Activated CD4-positive, alpha-beta memory T cell treated with anti-CD3 and anti-CD28 coated beads, Interleukin-2, amount 10 ng/mL, durations not matched to agents 7 days and 5 days (primary cell): ENCODE measurements around the gene ISOC2. TPM values are rescaled to one million over a fixed set of nuclear protein-coding genes. Genes with fewer than 3 reads are reported as not detected.

Experiments
- CTCF ChIA-PET: fragments of 350-600 bp; sonication (Branson Sonifier 250); formaldehyde crosslinking; loops from one replicate; lab custom pipeline; 2021; ENCODE audit warnings: antibody characterized with exemption, inconsistent platforms; lab: Charles Lee
- POLR2A ChIA-PET: fragments of 350-600 bp; sonication (Branson Sonifier 250); formaldehyde crosslinking; loops from one replicate; lab custom pipeline; 2021; ENCODE audit warnings: antibody characterized with exemption; lab: Charles Lee
- DNase-seq: peaks from one replicate; pipeline ENCODE4 v3.0.0-alpha.2; 2020
- H3K27ac Mint-ChIP-seq: one replicate; pipeline ENCODE4 v1.8.0; 2021; ENCODE audit warnings: mild to moderate bottlenecking, mixed read lengths
- H3K27me3 Mint-ChIP-seq: one replicate; pipeline ENCODE4 v1.8.0; 2021; ENCODE audit warnings: mixed read lengths
- H3K36me3 Mint-ChIP-seq: one replicate; pipeline ENCODE4 v1.8.0; 2021; ENCODE audit warnings: low read depth, mixed read lengths
- H3K4me1 Mint-ChIP-seq: one replicate; pipeline ENCODE4 v1.8.0; 2021; ENCODE audit warnings: mixed read lengths
- H3K4me3 Mint-ChIP-seq: one replicate; pipeline ENCODE4 v1.8.0; 2021; ENCODE audit warnings: mild to moderate bottlenecking, mixed read lengths
- H3K9me3 Mint-ChIP-seq: one replicate; pipeline ENCODE4 v1.8.0; 2021; ENCODE audit warnings: mixed read lengths
- total RNA-seq, 2 experiments: library from RNA; stranded (reverse); gene quantifications; one replicate each; pipeline ENCODE4 v1.2.3, GENCODE V29; 2021

ISOC2 gene
- total RNA-seq, 2 experiments from 2014 or later: 14.5 to 16.7 TPM

DNA sequence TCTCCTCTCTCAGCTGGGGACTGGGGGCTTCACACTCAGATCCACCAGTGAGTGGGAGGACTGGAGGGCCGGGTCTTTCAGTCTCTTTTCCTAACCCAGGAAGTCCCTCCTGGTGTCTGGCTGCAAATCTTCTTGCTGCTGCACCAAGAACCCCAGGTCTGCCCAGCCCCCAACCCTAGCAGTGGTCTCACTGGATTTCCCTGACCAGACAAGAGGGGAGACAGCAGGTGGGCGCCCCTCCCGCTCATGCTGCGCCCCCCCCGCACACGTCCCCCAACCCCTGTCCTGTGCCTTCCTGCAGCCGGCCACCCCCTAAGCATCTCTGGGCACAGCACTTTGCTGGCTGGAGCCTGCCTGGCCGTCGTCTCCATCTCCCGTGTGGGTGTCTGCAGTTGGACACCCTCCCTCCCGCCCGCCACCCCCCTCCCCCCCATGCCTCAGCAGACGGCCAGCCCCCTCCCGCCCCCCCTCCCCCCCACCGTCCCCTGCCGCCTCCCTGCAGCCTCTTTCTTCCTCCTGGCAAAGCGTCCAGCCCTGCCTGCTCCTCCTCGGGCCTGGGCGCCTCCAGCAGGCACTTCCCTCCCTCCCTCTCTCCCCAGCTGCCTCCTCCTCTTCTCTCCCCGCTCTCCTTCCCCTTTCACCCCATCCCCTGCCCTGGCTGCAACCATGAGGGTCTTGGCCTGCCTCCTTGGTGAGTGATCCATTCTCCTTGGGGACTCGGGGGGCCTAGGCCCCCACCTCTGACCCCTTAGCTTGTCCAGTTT lies 26.7 kb upstream of the ISOC2 start, which contains the start of gene SSC5D:
Gene SSC5D (plus strand): TSS at position 513 of the 764 bp plus-strand sequence. CDS start 154 bp downstream, at position 667.
- ChIA-PET POLR2A (interaction anchor here (1.3 to 2.3 kb wide), 3 partner anchors 16 to 370 kb away, joined by 3 to 6 read pairs (median 4); partner anchors contain the start of genes ISOC2 and PPP1R12C), CTCF (interaction anchor here (2.1 kb wide), 1 partner anchor 16 kb away, joined by 8 read pairs; no protein-coding TSS in a partner anchor)
- Mint-ChIP-seq H3K4me3 (no peak within 1 kb of the TSS), H3K36me3 (peaks cover 3% of the 10 kb centered on the region), H3K27ac (no peak within 1 kb of the TSS), H3K9me3 (no peaks in the 10 kb centered on the region), H3K4me1 (peaks cover 12% of the 10 kb centered on the region), H3K27me3 (peaks cover 2% of the 10 kb centered on the region)
- no peak for DNase-seq

DNA sequence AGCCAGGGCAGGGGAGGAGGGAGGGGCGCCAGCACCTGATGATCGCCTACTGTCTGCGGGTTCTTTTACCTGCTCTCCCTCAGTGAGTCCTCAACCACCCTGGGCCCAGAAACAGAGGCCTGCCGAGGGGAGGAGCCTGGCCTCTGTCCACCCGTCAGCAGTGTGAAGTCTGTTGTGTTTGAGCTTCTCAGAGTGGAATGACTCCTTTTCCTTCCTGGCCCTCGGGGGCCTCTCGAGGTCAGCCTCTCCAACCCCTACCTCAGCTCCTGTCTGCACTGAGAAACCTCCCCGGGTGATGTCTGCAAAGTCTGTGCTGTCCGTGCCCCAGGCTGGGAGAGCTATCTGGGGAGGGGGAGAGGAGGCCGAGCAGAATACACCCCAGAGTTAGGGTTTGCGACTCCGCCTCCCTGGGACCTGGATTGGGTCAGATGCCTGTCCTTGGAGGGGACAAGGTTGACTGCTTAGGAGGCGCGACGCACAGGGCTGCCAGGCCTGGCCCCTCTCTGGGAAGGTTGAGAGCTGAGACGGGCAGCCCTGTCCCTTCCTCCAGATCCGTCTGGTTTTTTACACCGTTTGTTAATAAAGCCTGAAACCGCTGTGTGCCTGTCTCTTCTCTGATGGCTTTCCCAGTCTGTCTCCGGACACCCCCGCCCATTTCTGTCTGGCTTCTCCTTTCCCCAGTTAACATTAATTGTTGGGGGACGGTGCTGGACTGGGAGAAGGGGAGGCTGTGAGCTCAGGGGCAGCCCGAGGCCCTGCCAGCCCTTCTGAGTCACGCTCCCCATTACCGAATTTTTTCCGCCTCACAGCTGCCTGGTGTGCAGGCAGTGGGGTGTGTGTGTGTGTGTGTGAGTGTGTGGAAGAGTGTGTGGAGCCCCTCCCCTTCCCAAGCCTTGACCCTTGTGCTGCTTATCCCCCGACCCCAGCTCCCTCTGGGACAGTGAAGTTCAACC lies 25.8 kb upstream of the ISOC2 start:
- ChIA-PET POLR2A (interaction anchor here (1.0 to 2.8 kb wide), 5 partner anchors 11 to 369 kb away, joined by 3 to 24 read pairs (median 4); partner anchors contain the start of genes ISOC2, PPP1R12C and ZNF628), CTCF (interaction anchor here (0.9 to 2.1 kb wide), 3 partner anchors 11 to 20 kb away, joined by 4 to 8 read pairs (median 4); partner anchors contain the start of gene ZNF628)
- Mint-ChIP-seq H3K9me3 (no peaks in the 10 kb centered on the region), H3K4me3 (no peak overlapping the region), H3K36me3 (peaks cover 3% of the 10 kb centered on the region), H3K27me3 (no peaks in the 10 kb centered on the region), H3K4me1 (peaks cover 12% of the 10 kb centered on the region), H3K27ac (no peak overlapping the region)
- DNase-seq: peak; percentile 36

GRCh38 chr19:55486043-55486970 lies 24.9 kb upstream of the ISOC2 start:
- Mint-ChIP-seq H3K9me3 (no peaks in the 10 kb centered on the region), H3K36me3 (peaks cover 3% of the 10 kb centered on the region), H3K27ac (no peak overlapping the region), H3K4me3 (peak overlapping the region; percentile 54), H3K4me1 (peaks cover 12% of the 10 kb centered on the region), H3K27me3 (no peaks in the 10 kb centered on the region)
- POLR2A ChIA-PET: interaction anchor here (1.0 to 2.8 kb wide), 6 partner anchors 10 to 147 kb away, joined by 3 to 24 read pairs (median 5); partner anchors contain the start of genes ISOC2, KMT5C, ZNF628 and ZNF865
- no peak for DNase-seq
- CTCF ChIA-PET: interaction anchor here (0.9 to 2.1 kb wide), 4 partner anchors 10 to 19 kb away, joined by 4 to 23 read pairs (median 6); partner anchors contain the start of gene ZNF628

- Mint-ChIP-seq H3K27me3 (no peaks in the 10 kb centered on the region), H3K4me1 (peaks cover 12% of the 10 kb centered on the region), H3K36me3 (peaks cover 3% of the 10 kb centered on the region), H3K9me3 (no peaks in the 10 kb centered on the region), H3K4me3 (peak overlapping the region; percentile 73), H3K27ac (no peak overlapping the region)
- no peak for DNase-seq
- POLR2A ChIA-PET: interaction anchor here (0.9 to 2.8 kb wide), 8 partner anchors 9 to 146 kb away, joined by 3 to 24 read pairs (median 4); partner anchors contain the start of genes ISOC2, KMT5C, ZNF628 and ZNF865
- CTCF ChIA-PET: interaction anchor here (0.8 to 1.9 kb wide), 5 partner anchors 9 to 19 kb away, joined by 3 to 23 read pairs (median 5); no protein-coding TSS in a partner anchor
Measured at GRCh38 chr19:55485439-55486011, 24.1 kb upstream of the ISOC2 start.

DNA sequence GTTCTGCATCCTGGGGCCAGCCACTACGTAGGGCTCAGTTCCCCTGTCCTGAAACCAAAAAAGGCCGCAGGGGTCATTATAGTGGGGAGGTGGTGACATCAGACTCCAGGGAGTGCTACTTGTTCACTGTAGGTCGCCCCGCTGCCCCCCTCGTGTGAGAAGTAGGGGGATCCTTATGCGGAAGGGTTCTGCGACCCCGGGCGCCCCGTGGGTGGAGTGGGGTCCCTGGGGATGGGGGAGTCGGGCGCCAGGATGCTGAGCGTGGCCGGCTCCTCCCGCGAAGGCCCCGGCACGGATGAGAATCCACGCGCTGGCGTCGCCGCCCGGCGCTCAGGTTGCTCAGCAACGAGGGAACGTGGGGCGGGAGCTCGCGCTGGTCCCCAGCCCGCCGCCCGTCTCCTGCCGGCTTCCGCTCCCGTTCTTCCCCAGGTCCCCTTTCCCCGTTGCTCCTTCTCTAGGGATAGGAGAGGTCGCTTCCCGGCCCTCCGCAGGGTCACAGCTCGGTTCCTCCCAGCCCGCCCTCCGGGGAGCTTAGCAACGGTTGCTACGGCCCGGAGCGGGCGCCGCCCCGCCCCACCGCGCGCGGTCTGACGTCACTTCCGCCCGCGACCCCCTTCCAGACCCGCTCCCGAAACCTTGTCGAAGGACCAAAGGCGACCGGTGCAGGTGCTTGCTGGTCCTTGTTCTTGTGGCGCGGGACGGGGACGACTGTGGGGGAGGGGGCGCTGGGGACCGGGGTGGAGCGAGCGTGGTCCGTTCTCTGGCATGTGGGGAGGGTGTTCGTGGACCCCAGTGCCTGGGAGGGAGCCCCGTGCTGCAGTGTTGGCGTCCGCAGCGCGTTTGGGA lies 23.4 kb upstream of the ISOC2 start, which contains the start of gene NAT14:
Gene NAT14 (plus strand): TSS at position 596 of the 846 bp plus-strand sequence. CDS start 521 bp downstream, outside the sequence.
- Mint-ChIP-seq H3K27ac (no peak within 1 kb of the TSS), H3K9me3 (no peaks in the 10 kb centered on the region), H3K36me3 (peaks cover 4% of the 10 kb centered on the region), H3K4me1 (peaks cover 14% of the 10 kb centered on the region), H3K27me3 (no peaks in the 10 kb centered on the region), H3K4me3 (peak within 1 kb of the TSS; percentile 73)
- ChIA-PET CTCF (interaction anchor here (0.8 to 1.9 kb wide), 4 partner anchors 8 to 20 kb away, joined by 3 to 23 read pairs (median 6); no protein-coding TSS in a partner anchor), POLR2A (interaction anchor here (0.6 to 2.8 kb wide), 7 partner anchors 8 to 169 kb away, joined by 3 to 24 read pairs (median 4); partner anchors contain the start of genes ISOC2, KMT5C and ZNF628)
- peak; percentile 66 for DNase-seq

DNA sequence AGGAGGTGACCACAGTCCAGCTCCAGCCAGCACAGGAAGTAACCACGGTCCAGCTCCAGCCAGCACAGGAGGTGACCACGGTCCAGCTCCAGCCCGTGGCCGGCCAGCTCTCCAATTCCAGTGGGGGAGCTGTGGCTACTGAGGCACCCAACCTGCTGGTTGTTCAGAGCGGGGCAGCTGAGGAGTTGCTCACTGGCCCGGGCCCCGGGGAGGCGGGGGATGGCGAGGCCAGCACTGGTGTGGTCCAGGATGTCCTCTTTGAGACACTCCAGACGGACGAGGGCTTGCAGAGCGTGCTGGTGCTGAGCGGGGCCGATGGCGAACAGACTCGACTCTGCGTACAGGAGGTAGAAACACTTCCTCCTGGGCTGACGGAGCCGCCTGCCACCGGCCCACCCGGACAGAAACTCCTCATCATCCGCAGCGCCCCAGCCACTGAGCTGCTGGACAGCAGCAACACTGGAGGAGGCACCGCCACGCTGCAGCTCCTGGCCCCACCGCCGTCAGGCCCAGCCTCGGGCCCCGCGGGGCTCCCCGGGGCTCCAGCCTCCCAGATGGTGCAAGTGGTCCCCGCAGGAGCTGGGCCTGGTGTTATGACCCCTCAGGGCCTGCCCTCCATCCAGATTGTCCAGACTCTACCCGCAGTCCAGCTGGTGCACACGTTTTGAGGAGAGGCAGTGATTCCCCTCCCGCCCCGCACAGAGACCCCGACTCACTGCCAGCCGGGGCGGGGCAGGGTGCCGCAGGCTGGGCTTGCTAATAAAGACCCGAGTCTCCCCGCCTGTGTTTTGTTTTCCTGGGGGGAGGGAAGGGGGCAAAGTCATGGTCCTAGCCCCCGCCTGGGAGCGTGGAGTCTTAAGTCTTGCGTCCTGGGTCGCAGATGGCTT lies 22.5 kb upstream of the ISOC2 start:
- Mint-ChIP-seq H3K4me3 (peak overlapping the region; percentile 73), H3K4me1 (peaks cover 23% of the 10 kb centered on the region), H3K27me3 (no peaks in the 10 kb centered on the region), H3K27ac (no peak overlapping the region), H3K9me3 (no peaks in the 10 kb centered on the region), H3K36me3 (peaks cover 6% of the 10 kb centered on the region)
- ChIA-PET CTCF (interaction anchor here (1.6 kb wide), 1 partner anchor 16 kb away, joined by 8 read pairs; no protein-coding TSS in a partner anchor), POLR2A (interaction anchor here (1.4 to 2.0 kb wide), 3 partner anchors 10 to 145 kb away, joined by 4 to 6 read pairs (median 5); partner anchors contain the start of gene KMT5C)
- no peak for DNase-seq

GRCh38 chr19:55482967-55483705 lies 21.7 kb upstream of the ISOC2 start:
- H3K9me3 Mint-ChIP-seq: no peaks in the 10 kb centered on the region
- H3K4me1 Mint-ChIP-seq: peaks cover 31% of the 10 kb centered on the region
- H3K27ac Mint-ChIP-seq: no peak overlapping the region
- peaks cover 6% of the 10 kb centered on the region for H3K36me3 Mint-ChIP-seq
- CTCF ChIA-PET: no interaction called here
- no peaks in the 10 kb centered on the region for H3K27me3 Mint-ChIP-seq
- H3K4me3 Mint-ChIP-seq: no peak overlapping the region
- POLR2A ChIA-PET: interaction anchor here (0.7 kb wide), 1 partner anchor 21 kb away, joined by 3 read pairs; no protein-coding TSS in a partner anchor
- no peak for DNase-seq

DNA sequence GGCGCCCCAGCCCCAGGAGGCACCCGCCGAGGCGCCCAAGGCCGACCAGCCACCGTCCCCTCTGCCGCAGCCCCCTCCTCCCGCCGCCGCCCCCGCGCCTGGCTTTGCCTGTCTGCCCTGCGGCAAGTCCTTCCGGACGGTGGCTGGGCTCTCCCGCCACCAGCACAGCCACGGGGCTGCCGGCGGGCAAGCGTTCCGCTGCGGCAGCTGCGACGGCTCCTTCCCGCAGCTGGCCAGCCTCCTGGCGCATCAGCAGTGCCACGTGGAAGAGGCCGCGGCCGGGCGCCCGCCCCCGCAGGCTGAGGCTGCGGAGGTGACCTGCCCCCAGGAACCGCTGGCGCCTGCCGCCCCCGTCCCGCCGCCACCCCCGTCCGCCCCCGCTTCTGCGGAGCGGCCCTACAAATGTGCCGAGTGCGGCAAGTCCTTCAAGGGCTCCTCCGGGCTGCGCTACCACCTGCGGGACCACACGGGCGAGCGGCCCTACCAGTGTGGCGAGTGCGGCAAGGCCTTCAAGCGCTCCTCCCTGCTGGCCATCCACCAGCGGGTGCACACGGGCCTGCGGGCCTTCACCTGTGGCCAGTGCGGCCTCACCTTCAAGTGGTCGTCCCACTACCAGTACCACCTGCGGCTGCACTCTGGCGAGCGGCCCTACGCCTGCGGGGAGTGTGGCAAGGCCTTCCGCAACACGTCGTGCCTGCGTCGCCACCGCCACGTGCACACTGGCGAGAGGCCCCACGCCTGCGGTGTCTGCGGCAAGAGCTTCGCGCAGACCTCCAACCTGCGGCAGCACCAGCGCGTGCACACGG lies 20.9 kb upstream of the ISOC2 start:
- no peak overlapping the region for H3K27ac Mint-ChIP-seq
- no peak overlapping the region for H3K4me3 Mint-ChIP-seq
- DNase-seq: no peak
- H3K9me3 Mint-ChIP-seq: no peaks in the 10 kb centered on the region
- peaks cover 34% of the 10 kb centered on the region for H3K4me1 Mint-ChIP-seq
- H3K36me3 Mint-ChIP-seq: peaks cover 6% of the 10 kb centered on the region
- H3K27me3 Mint-ChIP-seq: no peaks in the 10 kb centered on the region
- ChIA-PET POLR2A (interaction anchor here (0.7 kb wide), 1 partner anchor 20 kb away, joined by 3 read pairs; no protein-coding TSS in a partner anchor), CTCF (no interaction called here)

GRCh38 chr19:55481794-55482155 lies 20.3 kb upstream of the ISOC2 start:
- H3K27me3 Mint-ChIP-seq: no peaks in the 10 kb centered on the region
- no peak overlapping the region for H3K27ac Mint-ChIP-seq
- CTCF ChIA-PET: no interaction called here
- no peak overlapping the region for H3K4me3 Mint-ChIP-seq
- no peak for DNase-seq
- H3K36me3 Mint-ChIP-seq: peaks cover 6% of the 10 kb centered on the region
- H3K4me1 Mint-ChIP-seq: peaks cover 33% of the 10 kb centered on the region
- POLR2A ChIA-PET: no interaction called here
- no peaks in the 10 kb centered on the region for H3K9me3 Mint-ChIP-seq
